HG03575 (cell line): ENCODE data around the gene SYNPO2.
A peak's percentile ranks its signal among the peaks of the same experiment; 100 is the strongest.
"Not testable (repeated sequence)": the region's sequence is repeated elsewhere in the genome, so short reads cannot be mapped to it uniquely, and the experiment has no call there.

Experiments used
- ATAC-seq: cut with Tn5 transposase; IDR thresholded peaks from one replicate; pipeline ENCODE4 v1.9.1; 2021; ENCODE audit not compliant: unreplicated experiment, insufficient number of reproducible peaks, low FRiP score; ENCODE audit errors: extremely low read depth

The SYNPO2 gene

DNA sequence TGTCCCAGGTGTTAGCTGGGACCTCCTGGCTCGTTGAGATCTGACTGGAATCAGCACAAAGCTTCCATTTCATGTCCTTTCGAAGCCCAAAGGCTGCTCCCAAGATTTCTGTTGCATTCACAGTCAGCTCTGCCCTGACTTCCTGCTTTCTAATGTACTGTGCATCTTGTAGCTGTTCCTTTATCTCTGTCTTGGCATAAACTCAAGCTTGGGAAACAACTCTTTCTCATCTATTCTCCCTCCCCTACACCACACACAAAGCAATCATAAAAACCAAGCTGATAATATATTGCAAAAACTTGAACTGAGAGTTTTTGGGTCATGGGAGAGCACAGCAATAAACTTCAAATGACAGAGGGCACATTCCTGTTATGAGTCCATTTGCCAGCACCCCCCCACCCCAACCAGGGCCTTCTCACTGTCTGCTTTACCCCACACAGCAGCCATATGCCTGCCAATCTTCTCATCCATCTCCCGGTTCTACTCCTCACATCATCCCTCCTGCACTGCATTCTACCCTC, 76.3 kb downstream of the SYNPO2 start:
- no peak for ATAC-seq

- ATAC-seq: no peak
These were observed 78.7 kb downstream of the SYNPO2 start for GRCh38 chr4:118967393-118967792.

GRCh38 chr4:118968005-118968404, 79.4 kb downstream of the SYNPO2 start:
- peak; percentile 100 for ATAC-seq

DNA sequence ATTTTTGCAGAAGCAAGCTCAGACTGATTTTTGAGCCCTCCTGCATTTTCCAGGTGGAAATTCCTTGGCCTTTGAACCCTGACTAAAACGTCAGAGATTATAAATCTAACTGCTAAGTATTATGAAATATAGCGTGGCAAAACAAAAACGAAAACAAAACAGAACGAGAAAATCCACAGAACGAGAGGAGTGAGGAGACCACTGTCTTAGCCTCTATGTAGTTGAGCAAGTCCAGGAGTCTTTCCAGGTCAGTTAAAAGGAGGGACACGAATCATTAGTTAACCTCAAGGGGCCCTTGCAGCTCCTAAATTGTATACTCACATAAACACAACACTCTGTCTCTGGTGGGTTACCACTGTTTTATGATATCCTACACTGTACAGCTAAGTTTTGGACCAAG, 80.2 kb downstream of the SYNPO2 start:
- ATAC-seq: no peak

DNA sequence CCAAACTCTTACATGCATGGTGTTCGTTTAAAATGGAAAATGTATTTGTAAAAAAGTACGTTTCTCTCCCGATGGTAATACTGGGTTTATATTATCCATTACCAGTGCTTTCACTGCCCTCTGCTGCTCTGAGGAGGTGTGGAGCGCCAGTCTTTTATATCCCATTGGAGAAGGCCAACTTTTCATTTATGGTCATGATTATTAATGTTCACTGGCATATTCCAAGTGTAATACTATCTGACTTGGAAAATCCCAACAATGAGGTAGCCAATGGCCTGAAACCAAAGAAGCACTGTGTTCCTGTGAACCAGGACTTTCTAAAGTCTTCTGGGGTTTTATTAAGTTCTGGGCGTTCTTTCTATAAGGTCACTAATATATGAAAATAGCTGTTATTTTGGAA, 80.7 kb downstream of the SYNPO2 start:
- ATAC-seq: no peak

DNA sequence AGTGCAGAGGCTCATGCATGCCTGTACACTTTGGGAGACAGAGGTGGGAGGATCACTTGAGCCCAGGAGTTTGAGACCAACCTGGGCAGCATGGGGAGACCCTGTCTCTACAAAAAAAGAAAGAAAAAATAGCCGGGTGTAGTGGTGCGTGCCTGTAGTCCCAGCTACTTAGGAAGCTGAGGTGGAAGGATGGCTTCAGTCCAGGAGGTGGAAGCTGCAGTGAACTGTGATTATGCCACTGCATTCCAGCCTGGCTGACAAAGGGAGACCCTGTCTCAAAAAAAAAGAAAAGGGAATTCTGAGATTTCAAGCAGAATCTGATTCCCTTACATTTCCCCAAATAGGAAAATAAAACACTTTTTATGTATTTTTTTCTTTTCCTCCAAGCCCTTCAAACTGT, 83.5 kb downstream of the SYNPO2 start:
- no peak for ATAC-seq

GRCh38 chr4:118973295-118973694, 84.6 kb downstream of the SYNPO2 start:
- no peak for ATAC-seq

DNA sequence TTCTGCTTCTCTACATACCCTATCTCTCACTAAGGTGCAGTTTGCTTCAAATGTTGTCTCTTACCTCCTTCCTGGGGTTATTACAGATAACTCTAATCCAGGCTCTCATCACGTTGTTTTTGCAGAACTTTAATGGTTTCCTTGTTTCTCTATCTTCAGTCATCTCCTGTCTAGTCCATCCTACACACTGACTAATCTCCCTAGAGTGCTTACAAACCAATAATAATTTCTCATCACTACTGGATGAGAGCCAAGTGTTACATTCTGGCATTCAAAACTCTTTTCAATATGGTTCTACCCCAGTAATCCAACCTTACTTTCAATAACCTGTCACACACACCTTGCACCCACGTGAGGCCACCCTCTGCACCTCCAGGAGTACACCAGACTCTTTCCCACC, 86.1 kb downstream of the SYNPO2 start:
- no peak for ATAC-seq

GRCh38 chr4:118975449-118976192, 87.0 kb downstream of the SYNPO2 start:
- ATAC-seq: no peak

DNA sequence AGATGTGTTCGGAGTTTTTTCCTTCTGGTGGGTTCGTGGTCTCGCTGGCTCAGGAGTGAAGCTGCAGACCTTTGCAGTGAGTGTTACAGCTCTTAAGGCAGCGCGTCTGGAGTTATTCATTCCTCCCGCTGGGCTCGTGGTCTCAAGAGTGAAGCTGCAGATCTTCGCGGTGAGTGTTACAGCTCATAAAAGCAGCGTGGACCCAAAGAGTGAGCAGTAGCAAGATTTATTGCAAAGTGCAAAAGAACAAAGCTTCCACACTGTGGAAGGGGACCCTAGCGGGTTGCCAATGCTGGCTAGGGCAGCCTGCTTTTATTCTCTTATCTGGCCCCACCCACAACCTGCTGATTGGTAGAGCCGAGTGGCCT, 87.5 kb downstream of the SYNPO2 start:
- not testable (repeated sequence) for ATAC-seq

- not testable (repeated sequence) for ATAC-seq
These were observed 88.4 kb downstream of the SYNPO2 start for GRCh38 chr4:118977100-118977499.

- ATAC-seq: no peak
These were observed 91.1 kb downstream of the SYNPO2 start for GRCh38 chr4:118979712-118980111.

GRCh38 chr4:118981171-118981838, 92.7 kb downstream of the SYNPO2 start:
- no peak for ATAC-seq

DNA sequence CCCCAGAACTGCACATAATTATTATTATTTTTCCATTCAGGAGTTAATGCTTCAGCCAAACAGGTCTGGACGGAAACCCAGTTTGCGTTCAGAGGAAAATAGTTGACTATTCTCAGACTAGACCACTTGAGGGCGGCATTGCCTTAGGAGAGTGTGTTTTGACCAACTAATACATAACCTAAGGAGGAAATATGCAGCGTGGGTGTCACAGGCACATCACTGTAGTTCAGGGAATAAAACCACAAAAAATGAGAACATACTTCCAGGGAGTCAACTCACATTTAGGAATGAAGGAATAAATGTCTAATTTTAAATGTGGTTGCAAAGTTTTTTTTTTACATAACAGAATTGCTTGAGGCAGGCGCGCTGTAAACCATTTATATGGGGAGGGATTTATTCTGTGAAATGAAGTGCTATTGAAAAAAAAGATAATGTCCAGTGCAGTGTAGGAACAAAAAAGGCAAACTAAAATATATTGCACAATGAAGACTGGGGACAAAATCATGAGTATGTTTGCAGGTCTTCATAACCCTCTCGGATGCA, 93.3 kb downstream of the SYNPO2 start:
- no peak for ATAC-seq

DNA sequence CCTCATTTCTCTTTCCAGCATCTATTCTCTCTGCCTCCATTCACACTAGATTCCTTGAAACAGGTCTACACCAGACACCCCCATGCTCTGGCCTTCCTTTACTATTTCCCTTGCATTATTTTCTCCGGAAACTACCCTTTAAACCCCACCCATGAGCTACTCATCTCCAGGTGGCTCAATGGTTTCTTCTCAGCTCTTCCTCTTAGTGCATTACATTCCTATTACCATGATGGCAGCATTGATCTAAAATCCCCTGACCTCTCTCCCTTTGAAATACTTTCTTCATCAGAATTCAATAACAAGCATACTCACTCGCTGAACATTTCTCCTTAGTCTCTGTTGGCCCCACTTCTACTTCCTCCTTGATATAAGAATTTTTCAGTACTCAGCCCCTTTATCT, 94.6 kb downstream of the SYNPO2 start:
- no peak for ATAC-seq

DNA sequence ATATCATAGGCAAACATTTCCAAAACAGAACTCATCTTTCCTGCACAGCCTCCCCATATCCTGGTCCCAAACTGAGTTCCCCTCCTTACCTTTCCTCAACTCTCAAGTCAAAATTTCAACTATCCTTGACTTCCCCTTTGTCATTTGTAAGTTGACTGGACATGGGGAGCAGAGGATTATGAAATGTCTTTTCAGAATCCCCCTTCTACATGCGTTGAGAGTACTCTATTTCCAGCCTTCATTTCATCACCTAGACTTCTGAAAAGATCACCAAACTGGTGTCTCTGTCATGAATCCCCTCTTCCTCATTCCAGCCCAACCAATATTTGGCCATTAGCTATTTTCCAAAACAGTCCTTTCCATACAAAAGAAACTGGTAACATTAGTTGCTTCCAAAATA, 95.2 kb downstream of the SYNPO2 start:
- no peak for ATAC-seq

- no peak for ATAC-seq
These were observed 96.7 kb downstream of the SYNPO2 start for GRCh38 chr4:118985170-118986000.

- no peak for ATAC-seq
These were observed 99.4 kb downstream of the SYNPO2 start for GRCh38 chr4:118987959-118988634.

DNA sequence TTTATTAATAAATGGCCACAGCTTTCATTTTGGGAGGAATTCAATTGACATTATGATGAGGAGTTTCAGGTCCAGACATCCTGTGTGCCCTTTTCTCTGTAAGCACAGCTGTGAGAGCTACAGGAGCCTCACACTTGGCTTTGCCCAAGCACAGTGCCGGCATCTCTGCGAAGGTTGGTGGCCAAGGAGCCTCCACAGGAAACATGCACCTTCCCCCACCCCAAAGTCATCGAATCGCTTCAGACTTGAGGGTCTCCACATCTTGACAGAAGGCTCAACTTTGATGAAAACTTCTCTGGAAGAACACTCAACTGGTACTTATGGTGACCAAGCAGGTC, 100.0 kb downstream of the SYNPO2 start:
- no peak for ATAC-seq
